ENCODE measurements around the gene NDC80. TPM values are rescaled to one million over a fixed set of nuclear protein-coding genes. Genes with fewer than 3 reads are reported as not detected.

NDC80 gene
- total and polyA plus RNA-seq, 9 of the 15 experiments (the other 6 are each of a cell fraction or from before 2014, with no cell fraction given): 65.2 to 97.9 (median 83.3) TPM

DNA sequence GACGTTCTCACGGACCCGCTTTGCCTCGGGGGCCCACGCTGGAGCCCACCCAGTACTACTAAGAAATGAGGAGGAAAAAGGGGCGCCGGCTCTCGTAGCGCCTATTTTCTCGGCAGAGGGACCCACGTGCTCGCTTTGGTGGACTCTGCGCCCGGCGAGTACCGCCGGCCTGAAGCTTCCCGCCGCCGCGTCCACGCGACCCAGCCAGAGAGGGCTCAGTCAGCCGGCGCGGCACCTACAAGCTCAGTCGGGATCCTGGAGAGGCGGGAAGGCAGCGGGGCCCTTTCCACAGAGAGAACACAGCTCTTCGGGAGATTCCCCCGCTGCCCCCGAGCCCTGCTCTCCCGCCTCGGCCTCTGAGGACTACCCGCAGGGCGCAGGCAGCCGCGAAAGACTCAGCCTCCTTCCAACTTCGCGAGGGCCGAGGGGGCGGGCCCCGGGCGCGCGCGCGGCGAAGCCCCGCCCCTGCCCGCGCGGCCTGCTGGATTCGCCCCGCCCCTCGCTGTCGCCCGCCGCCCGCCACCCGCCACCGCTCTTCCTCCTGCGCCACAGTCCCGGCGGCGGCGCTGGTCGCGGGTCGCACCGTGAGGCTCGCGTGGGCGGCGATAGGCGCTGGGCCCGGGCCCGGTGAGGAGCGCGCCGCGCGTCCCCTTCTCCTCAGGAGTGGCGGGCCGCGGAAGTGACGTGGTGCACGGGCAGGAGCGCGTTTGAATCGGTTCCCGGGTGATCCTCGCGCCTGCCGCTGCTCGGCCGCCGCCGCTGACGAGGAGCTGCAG, 84.0 kb downstream of the NDC80 start, which contains the start of gene SMCHD1 (continued):
- TF ChIP-seq, protein P1, sequence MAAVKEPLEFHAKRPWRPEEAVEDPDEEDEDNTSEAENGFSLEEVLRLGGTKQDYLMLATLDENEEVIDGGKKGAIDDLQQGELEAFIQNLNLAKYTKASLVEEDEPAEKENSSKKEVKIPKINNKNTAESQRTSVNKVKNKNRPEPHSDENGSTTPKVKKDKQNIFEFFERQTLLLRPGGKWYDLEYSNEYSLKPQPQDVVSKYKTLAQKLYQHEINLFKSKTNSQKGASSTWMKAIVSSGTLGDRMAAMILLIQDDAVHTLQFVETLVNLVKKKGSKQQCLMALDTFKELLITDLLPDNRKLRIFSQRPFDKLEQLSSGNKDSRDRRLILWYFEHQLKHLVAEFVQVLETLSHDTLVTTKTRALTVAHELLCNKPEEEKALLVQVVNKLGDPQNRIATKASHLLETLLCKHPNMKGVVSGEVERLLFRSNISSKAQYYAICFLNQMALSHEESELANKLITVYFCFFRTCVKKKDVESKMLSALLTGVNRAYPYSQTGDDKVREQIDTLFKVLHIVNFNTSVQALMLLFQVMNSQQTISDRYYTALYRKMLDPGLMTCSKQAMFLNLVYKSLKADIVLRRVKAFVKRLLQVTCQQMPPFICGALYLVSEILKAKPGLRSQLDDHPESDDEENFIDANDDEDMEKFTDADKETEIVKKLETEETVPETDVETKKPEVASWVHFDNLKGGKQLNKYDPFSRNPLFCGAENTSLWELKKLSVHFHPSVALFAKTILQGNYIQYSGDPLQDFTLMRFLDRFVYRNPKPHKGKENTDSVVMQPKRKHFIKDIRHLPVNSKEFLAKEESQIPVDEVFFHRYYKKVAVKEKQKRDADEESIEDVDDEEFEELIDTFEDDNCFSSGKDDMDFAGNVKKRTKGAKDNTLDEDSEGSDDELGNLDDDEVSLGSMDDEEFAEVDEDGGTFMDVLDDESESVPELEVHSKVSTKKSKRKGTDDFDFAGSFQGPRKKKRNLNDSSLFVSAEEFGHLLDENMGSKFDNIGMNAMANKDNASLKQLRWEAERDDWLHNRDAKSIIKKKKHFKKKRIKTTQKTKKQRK (IDR thresholded peaks at IDR 0.05; ENCODE audit: borderline replicate concordance, low read depth, low read length): no peak
- no peak for TF ChIP-seq NFATC3 (IDR thresholded peaks at IDR 0.05)
- TF ChIP-seq, protein P2, sequence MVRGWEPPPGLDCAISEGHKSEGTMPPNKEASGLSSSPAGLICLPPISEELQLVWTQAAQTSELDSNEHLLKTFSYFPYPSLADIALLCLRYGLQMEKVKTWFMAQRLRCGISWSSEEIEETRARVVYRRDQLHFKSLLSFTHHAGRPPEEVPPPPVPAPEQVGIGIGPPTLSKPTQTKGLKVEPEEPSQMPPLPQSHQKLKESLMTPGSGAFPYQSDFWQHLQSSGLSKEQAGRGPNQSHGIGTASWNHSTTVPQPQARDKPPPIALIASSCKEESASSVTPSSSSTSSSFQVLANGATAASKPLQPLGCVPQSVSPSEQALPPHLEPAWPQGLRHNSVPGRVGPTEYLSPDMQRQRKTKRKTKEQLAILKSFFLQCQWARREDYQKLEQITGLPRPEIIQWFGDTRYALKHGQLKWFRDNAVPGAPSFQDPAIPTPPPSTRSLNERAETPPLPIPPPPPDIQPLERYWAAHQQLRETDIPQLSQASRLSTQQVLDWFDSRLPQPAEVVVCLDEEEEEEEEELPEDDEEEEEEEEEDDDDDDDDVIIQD (CRISPR knock-in tag; IDR thresholded peaks at IDR 0.05): no peak
- peak in 2 of 3 experiments; percentile 46 to 71 for TF ChIP-seq YY1 (IDR thresholded peaks at IDR 0.05; ENCODE audit: borderline replicate concordance in 1 of 3, control insufficient read depth in 1 of 3, extremely low read depth in 1 of 3, insufficient read depth in 3 of 3, insufficient read length in 1 of 3, insufficient replicate concordance in 2 of 3, low read depth in 1 of 3, low read length in 2 of 3)
- TF ChIP-seq, protein P3, sequence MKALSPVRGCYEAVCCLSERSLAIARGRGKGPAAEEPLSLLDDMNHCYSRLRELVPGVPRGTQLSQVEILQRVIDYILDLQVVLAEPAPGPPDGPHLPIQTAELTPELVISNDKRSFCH (CRISPR knock-in tag; IDR thresholded peaks at IDR 0.05): no peak
- TF ChIP-seq, protein P3 (tag; IDR thresholded peaks at IDR 0.05): peak; percentile 83
- TF ChIP-seq POLR3A (IDR thresholded peaks at IDR 0.05; ENCODE audit: borderline replicate concordance, extremely low read depth, insufficient read depth, insufficient read length): no peak
- peak in 1 of 2 experiments; percentile 11; a peak in 2 of 4 replicates for TF ChIP-seq CSDE1 (IDR thresholded peaks at IDR 0.05)
- TF ChIP-seq ZNF232 (CRISPR knock-in tag; IDR thresholded peaks at IDR 0.05): peak; percentile 90; the same call in 1 of the 2 replicates
- TF ChIP-seq, protein P4, sequence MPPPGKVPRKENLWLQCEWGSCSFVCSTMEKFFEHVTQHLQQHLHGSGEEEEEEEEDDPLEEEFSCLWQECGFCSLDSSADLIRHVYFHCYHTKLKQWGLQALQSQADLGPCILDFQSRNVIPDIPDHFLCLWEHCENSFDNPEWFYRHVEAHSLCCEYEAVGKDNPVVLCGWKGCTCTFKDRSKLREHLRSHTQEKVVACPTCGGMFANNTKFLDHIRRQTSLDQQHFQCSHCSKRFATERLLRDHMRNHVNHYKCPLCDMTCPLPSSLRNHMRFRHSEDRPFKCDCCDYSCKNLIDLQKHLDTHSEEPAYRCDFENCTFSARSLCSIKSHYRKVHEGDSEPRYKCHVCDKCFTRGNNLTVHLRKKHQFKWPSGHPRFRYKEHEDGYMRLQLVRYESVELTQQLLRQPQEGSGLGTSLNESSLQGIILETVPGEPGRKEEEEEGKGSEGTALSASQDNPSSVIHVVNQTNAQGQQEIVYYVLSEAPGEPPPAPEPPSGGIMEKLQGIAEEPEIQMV (tag; conservative IDR thresholded peaks at IDR 0.05; ENCODE audit: low read depth): no peak
- TF ChIP-seq, protein P5, sequence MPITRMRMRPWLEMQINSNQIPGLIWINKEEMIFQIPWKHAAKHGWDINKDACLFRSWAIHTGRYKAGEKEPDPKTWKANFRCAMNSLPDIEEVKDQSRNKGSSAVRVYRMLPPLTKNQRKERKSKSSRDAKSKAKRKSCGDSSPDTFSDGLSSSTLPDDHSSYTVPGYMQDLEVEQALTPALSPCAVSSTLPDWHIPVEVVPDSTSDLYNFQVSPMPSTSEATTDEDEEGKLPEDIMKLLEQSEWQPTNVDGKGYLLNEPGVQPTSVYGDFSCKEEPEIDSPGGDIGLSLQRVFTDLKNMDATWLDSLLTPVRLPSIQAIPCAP (CRISPR knock-in tag; IDR thresholded peaks at IDR 0.05; ENCODE audit: borderline replicate concordance): no peak
- TF ChIP-seq GATAD2A (IDR thresholded peaks at IDR 0.05): peak; percentile 8; the same call in 1 of the 2 replicates
- TF ChIP-seq SIN3A (IDR thresholded peaks at IDR 0.05; ENCODE audit: borderline replicate concordance in 2 of 2, control insufficient read depth in 1 of 2, low read depth in 2 of 2, low read length in 2 of 2): peak; percentile 5 to 79; a peak in 2 of 4 replicates
- TF ChIP-seq RNF2 (IDR thresholded peaks at IDR 0.05): peak; percentile 43; the same call in 1 of the 2 replicates
- TF ChIP-seq, protein P6, sequence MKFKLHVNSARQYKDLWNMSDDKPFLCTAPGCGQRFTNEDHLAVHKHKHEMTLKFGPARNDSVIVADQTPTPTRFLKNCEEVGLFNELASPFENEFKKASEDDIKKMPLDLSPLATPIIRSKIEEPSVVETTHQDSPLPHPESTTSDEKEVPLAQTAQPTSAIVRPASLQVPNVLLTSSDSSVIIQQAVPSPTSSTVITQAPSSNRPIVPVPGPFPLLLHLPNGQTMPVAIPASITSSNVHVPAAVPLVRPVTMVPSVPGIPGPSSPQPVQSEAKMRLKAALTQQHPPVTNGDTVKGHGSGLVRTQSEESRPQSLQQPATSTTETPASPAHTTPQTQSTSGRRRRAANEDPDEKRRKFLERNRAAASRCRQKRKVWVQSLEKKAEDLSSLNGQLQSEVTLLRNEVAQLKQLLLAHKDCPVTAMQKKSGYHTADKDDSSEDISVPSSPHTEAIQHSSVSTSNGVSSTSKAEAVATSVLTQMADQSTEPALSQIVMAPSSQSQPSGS (CRISPR knock-in tag; IDR thresholded peaks at IDR 0.05): peak; percentile 21

Data from K562 (cell line).